GM23248 (cell line): ENCODE data around the gene ETV6. TPM values are rescaled to one million over a fixed set of nuclear protein-coding genes. Genes with fewer than 3 reads are reported as not detected.

Experiments
- DNase-seq: peaks from one replicate; pipeline ENCODE4 v3.0.0-alpha.2; 2015
- H2AFZ ChIP-seq: fragments of 200-600 bp; sonication (generic); 2 replicates; pipeline ENCODE4 v1.6.1; 2016; ENCODE audit warnings: antibody characterized with exemption
- H3F3A ChIP-seq: fragments of 200-600 bp; sonication (generic); 2 replicates; pipeline ENCODE4 v1.6.1; 2016; ENCODE audit warnings: mild to moderate bottlenecking, antibody characterized with exemption, mixed run types; ENCODE audit not compliant: insufficient read depth
- H3K27ac ChIP-seq: fragments of 200-600 bp; sonication (generic); 2 replicates; pipeline ENCODE4 v1.5.1; 2016; ENCODE audit warnings: mild to moderate bottlenecking
- H3K27me3 ChIP-seq: fragments of 200-600 bp; sonication (generic); replicated peaks from 2 replicates; pipeline ENCODE4 v1.6.1; 2016; ENCODE audit warnings: mild to moderate bottlenecking; ENCODE audit not compliant: insufficient read depth
- H3K36me3 ChIP-seq: fragments of 200-600 bp; sonication (generic); 2 replicates; pipeline ENCODE4 v1.6.1; 2016; ENCODE audit warnings: low read depth, mild to moderate bottlenecking
- H3K4me1 ChIP-seq: fragments of 200-600 bp; sonication (generic); 2 replicates; pipeline ENCODE4 v1.6.1; 2016; ENCODE audit warnings: mild to moderate bottlenecking; ENCODE audit not compliant: insufficient read depth
- H3K4me2 ChIP-seq: fragments of 200-600 bp; sonication (generic); one replicate; pipeline ENCODE4 v1.6.1; 2016; ENCODE audit warnings: mild to moderate bottlenecking; ENCODE audit not compliant: unreplicated experiment
- H3K4me3 ChIP-seq: fragments of 200-600 bp; sonication (generic); 2 replicates; pipeline ENCODE4 v1.5.1; 2016; ENCODE audit warnings: mild to moderate bottlenecking
- H3K79me2 ChIP-seq: fragments of 200-600 bp; sonication (generic); 2 replicates; pipeline ENCODE4 v1.6.1; 2016; ENCODE audit warnings: mild to moderate bottlenecking; ENCODE audit not compliant: insufficient read depth
- H3K9ac ChIP-seq: fragments of 200-600 bp; sonication (generic); 2 replicates; pipeline ENCODE4 v1.6.1; 2016; ENCODE audit warnings: mild to moderate bottlenecking
- H3K9me2 ChIP-seq: fragments of 200-600 bp; sonication (generic); 2 replicates; pipeline ENCODE4 v1.6.1; 2016; ENCODE audit warnings: mixed run types, mild to moderate bottlenecking, moderate library complexity; ENCODE audit not compliant: insufficient read depth
- H3K9me3 ChIP-seq: fragments of 200-600 bp; sonication (generic); one replicate; pipeline ENCODE4 v1.6.1; 2017; ENCODE audit warnings: low read depth
- H4K20me1 ChIP-seq: fragments of 200-600 bp; sonication (generic); 2 replicates; pipeline ENCODE4 v1.6.0; 2016; ENCODE audit not compliant: insufficient read depth
- EZH2 ChIP-seq: fragments of 200-600 bp; sonication (generic); IDR thresholded peaks from 2 replicates; pipeline ENCODE4 v1.6.1; 2018; ENCODE audit warnings: antibody characterized with exemption, mild to moderate bottlenecking; ENCODE audit not compliant: insufficient read depth, poor library complexity, severe bottlenecking
- EZH2phosphoT487 ChIP-seq: fragments of 200-600 bp; sonication (generic); IDR thresholded peaks from 2 replicates; pipeline ENCODE4 v1.6.1; 2018; ENCODE audit warnings: antibody characterized with exemption, moderate library complexity, mild to moderate bottlenecking, low read depth; ENCODE audit not compliant: insufficient read depth
- WGBS, 2 experiments: methylation state at CpG; one replicate each; pipeline ENCODE4 v1.1.6; 2015 to 2017; ENCODE audit warnings: low lambda C conversion rate in 2 of 2, low coverage in 1 of 2; ENCODE audit errors: missing lambda C conversion rate in 2 of 2; 5-methylcytosine and 5-hydroxymethylcytosine counted together
- in situ Hi-C: fragments of 300-500 bp; cut with MboI; formaldehyde crosslinking; loops from 2 replicates; pipeline ENCODE4 v1.15.0; 2020
- polyA plus RNA-seq: library from polyadenylated mRNA; unstranded; fragments of >200 nt; fragmentation: Nextera tagmentation; extraction: Ambion mirVana; gene quantifications from 2 replicates; pipeline ENCODE4 v1.2.1, GENCODE V29; 2016
- total RNA-seq: library from RNA; depleted of rRNA; stranded (reverse); fragments of >200 nt; shearing (Covaris generic); gene quantifications from 2 replicates; pipeline ENCODE4 v1.2.3, GENCODE V29; 2014

ETV6 gene
- total and polyA plus RNA-seq, 2 experiments from 2014 or later, result 2.5 to 10.4 TPM

GRCh38 chr12:11707535-11707934, 58.1 kb downstream of the ETV6 start:
- no peak overlapping the region for H3K4me3 ChIP-seq
- no peak overlapping the region for H2AFZ ChIP-seq
- H3F3A ChIP-seq, result peaks cover 32% of the 10 kb centered on the region
- no peak overlapping the region for H3K9ac ChIP-seq
- H3K79me2 ChIP-seq, result peaks cover 92% of the 10 kb centered on the region
- H3K36me3 ChIP-seq, result no peaks in the 10 kb centered on the region
- H3K27me3 ChIP-seq, result no peaks in the 10 kb centered on the region
- WGBS, 2 experiments, result 63 to 76% methylated on average over 7 of the region's 7 CpGs
- peaks cover 33% of the 10 kb centered on the region for H3K4me1 ChIP-seq
- H3K4me2 ChIP-seq, result no peak overlapping the region
- in situ Hi-C loops, result loop anchor here (10.0 kb wide), 1 partner anchor 63 kb away; the partner anchor contains the start of gene ETV6
- TF ChIP-seq EZH2phosphoT487 (no peak), EZH2 (no peak)
- H4K20me1 ChIP-seq, result no peaks in the 10 kb centered on the region
- H3K9me2 ChIP-seq, result no peaks in the 10 kb centered on the region
- H3K27ac ChIP-seq, result no peak overlapping the region
- DNase-seq, result no peak
- no peaks in the 10 kb centered on the region for H3K9me3 ChIP-seq

GRCh38 chr12:11709513-11709912, 60.0 kb downstream of the ETV6 start:
- H3K36me3 ChIP-seq, result no peaks in the 10 kb centered on the region
- H3K9me2 ChIP-seq, result no peaks in the 10 kb centered on the region
- peaks cover 92% of the 10 kb centered on the region for H3K79me2 ChIP-seq
- peaks cover 31% of the 10 kb centered on the region for H3K4me1 ChIP-seq
- DNase-seq, result no peak
- H4K20me1 ChIP-seq, result no peaks in the 10 kb centered on the region
- in situ Hi-C loops, result loop anchor here (10.0 kb wide), 1 partner anchor 65 kb away; the partner anchor contains the start of gene ETV6
- no peak overlapping the region for H3K9ac ChIP-seq
- H3K27me3 ChIP-seq, result no peaks in the 10 kb centered on the region
- peaks cover 31% of the 10 kb centered on the region for H3F3A ChIP-seq
- H3K27ac ChIP-seq, result no peak overlapping the region
- no peak for TF ChIP-seq EZH2
- no peak for TF ChIP-seq EZH2phosphoT487
- no peaks in the 10 kb centered on the region for H3K9me3 ChIP-seq
- H2AFZ ChIP-seq, result no peak overlapping the region
- WGBS, 2 experiments, result 100% methylated on average over 4 of the region's 4 CpGs
- no peak overlapping the region for H3K4me2 ChIP-seq
- no peak overlapping the region for H3K4me3 ChIP-seq

GRCh38 chr12:11710431-11710830, 61.0 kb downstream of the ETV6 start:
- Histone ChIP-seq H3K79me2 (peaks cover 99% of the 10 kb centered on the region), H3K27me3 (no peaks in the 10 kb centered on the region), H3K9ac (no peak overlapping the region), H3K9me2 (no peaks in the 10 kb centered on the region), H3K4me2 (no peak overlapping the region), H3F3A (peaks cover 23% of the 10 kb centered on the region), H3K27ac (no peak overlapping the region), H2AFZ (no peak overlapping the region), H3K9me3 (no peaks in the 10 kb centered on the region), H3K4me1 (peaks cover 23% of the 10 kb centered on the region), H3K36me3 (no peaks in the 10 kb centered on the region), H4K20me1 (no peaks in the 10 kb centered on the region), H3K4me3 (no peak overlapping the region)
- in situ Hi-C loops, result no loop called here
- TF ChIP-seq EZH2 (no peak), EZH2phosphoT487 (no peak)
- 96 to 97% methylated on average over 6 of the region's 6 CpGs for WGBS, 2 experiments
- DNase-seq, result no peak

- H3K36me3 ChIP-seq, result no peaks in the 10 kb centered on the region
- WGBS, 2 experiments, result 68 to 75% methylated on average over 3 of the region's 3 CpGs
- DNase-seq, result no peak
- no peak for TF ChIP-seq EZH2
- in situ Hi-C loops, result no loop called here
- H3K4me1 ChIP-seq, result peaks cover 18% of the 10 kb centered on the region
- no peak overlapping the region for H3K9ac ChIP-seq
- peak overlapping the region; percentile 64; the same call in 1 of the 2 replicates for H3K27ac ChIP-seq
- H3K4me2 ChIP-seq, result no peak overlapping the region
- H3K4me3 ChIP-seq, result no peak overlapping the region
- H3K27me3 ChIP-seq, result no peaks in the 10 kb centered on the region
- H3K9me3 ChIP-seq, result no peaks in the 10 kb centered on the region
- no peaks in the 10 kb centered on the region for H4K20me1 ChIP-seq
- H3K9me2 ChIP-seq, result no peaks in the 10 kb centered on the region
- H2AFZ ChIP-seq, result no peak overlapping the region
- H3F3A ChIP-seq, result peaks cover 18% of the 10 kb centered on the region
- peaks cover 99% of the 10 kb centered on the region for H3K79me2 ChIP-seq
Measured at GRCh38 chr12:11710906-11711305, 61.4 kb downstream of the ETV6 start.
